ENCODE measurements around the gene PLA2G3. TPM values are rescaled to one million over a fixed set of nuclear protein-coding genes. Genes with fewer than 3 reads are reported as not detected.
A peak's percentile ranks its signal among the peaks of the same experiment; 100 is the strongest.

The PLA2G3 gene
- total RNA-seq, 1 experiment from 2014 or later: 21.5 TPM

DNA sequence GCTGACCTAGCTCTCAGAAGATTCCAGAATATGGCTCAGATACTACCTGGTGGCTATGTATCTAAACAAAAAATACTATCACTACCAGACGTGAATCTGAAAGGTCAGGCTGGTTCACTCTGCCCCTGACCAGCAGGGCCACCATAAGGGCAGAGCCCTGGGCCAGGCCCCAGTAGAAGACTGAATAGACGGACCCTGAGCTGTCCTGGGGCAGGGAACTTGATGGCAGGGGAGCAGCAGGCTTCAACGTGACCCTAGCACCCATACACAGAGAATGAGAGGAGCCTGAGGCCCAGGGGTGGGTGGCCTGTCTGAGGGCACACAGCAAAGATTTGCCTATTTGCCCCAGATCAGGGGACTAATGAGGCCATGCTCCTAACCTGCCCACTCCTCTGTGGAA is 13.0 kb upstream of the PLA2G3 start:
- no peak overlapping the region for H3K27ac ChIP-seq (ENCODE audit: low read depth, low read length, poor library complexity, severe bottlenecking)
- ChIA-PET CTCF (interaction anchor here (0.7 kb wide), 1 partner anchor 160 kb away, joined by 4 read pairs; no protein-coding TSS in a partner anchor), POLR2A (ENCODE audit: low non-redundant PET) (interaction anchor here (0.6 kb wide), 1 partner anchor 757 kb away, joined by 9 read pairs; the partner anchor contains the start of gene SEC14L2)
- no peak overlapping the region for H3K4me3 ChIP-seq (ENCODE audit: low read depth, low read length, poor library complexity, severe bottlenecking)
- no peaks in the 10 kb centered on the region for H3K36me3 ChIP-seq (ENCODE audit: insufficient read depth, low read length, poor library complexity, severe bottlenecking)
- TF ChIP-seq EZH2 (IDR thresholded peaks at IDR 0.05; ENCODE audit: borderline replicate concordance, low read depth, low read length, poor library complexity, severe bottlenecking): no peak
- TF ChIP-seq, protein P1, sequence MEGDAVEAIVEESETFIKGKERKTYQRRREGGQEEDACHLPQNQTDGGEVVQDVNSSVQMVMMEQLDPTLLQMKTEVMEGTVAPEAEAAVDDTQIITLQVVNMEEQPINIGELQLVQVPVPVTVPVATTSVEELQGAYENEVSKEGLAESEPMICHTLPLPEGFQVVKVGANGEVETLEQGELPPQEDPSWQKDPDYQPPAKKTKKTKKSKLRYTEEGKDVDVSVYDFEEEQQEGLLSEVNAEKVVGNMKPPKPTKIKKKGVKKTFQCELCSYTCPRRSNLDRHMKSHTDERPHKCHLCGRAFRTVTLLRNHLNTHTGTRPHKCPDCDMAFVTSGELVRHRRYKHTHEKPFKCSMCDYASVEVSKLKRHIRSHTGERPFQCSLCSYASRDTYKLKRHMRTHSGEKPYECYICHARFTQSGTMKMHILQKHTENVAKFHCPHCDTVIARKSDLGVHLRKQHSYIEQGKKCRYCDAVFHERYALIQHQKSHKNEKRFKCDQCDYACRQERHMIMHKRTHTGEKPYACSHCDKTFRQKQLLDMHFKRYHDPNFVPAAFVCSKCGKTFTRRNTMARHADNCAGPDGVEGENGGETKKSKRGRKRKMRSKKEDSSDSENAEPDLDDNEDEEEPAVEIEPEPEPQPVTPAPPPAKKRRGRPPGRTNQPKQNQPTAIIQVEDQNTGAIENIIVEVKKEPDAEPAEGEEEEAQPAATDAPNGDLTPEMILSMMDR (conservative IDR thresholded peaks at IDR 0.05; ENCODE audit: low read depth, low read length): no peak
- intact Hi-C loops (cut with micrococcal nuclease; ENCODE audit: unreplicated experiment): no loop called here
- H3K4me1 ChIP-seq (ENCODE audit: insufficient read depth, low read length, poor library complexity, severe bottlenecking): no peaks in the 10 kb centered on the region
- no peaks in the 10 kb centered on the region for H3K9me3 ChIP-seq (ENCODE audit: low read depth, low read length, poor library complexity, severe bottlenecking)
- BruUV-seq (replicated peaks): no TSS peak
- H3K27me3 ChIP-seq (replicated peaks; ENCODE audit: insufficient read depth, low read depth, low read length, poor library complexity): no peaks in the 10 kb centered on the region
- DNase-seq (ENCODE audit: low spot score): no peak

DNA sequence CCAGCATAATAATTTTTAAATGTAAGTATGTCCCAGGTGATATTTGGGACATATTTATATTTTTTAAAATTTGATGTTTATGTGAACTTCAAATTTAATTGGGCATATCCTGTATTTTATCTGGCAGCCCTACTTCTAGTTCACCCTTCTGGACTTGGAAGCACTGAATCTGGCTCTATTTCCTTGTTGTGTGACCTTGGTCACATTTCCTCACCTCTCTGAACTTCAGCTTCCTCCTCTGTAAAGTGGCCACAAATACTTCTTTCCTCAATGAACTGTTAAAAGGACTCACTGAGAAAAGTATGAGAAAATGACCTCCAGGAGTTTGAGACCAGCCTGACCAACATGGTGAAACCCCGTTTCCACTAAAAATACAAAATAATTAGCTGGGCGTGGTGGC is 11.6 kb upstream of the PLA2G3 start:
- no peak for DNase-seq (ENCODE audit: low spot score)
- no peaks in the 10 kb centered on the region for H3K36me3 ChIP-seq (ENCODE audit: insufficient read depth, low read length, poor library complexity, severe bottlenecking)
- intact Hi-C loops (cut with micrococcal nuclease; ENCODE audit: unreplicated experiment): no loop called here
- no peak overlapping the region for H3K4me3 ChIP-seq (ENCODE audit: low read depth, low read length, poor library complexity, severe bottlenecking)
- no peaks in the 10 kb centered on the region for H3K27me3 ChIP-seq (replicated peaks; ENCODE audit: insufficient read depth, low read depth, low read length, poor library complexity)
- no TSS peak for BruUV-seq (replicated peaks)
- ChIA-PET CTCF (no interaction called here), POLR2A (ENCODE audit: low non-redundant PET) (no interaction called here)
- H3K27ac ChIP-seq (ENCODE audit: low read depth, low read length, poor library complexity, severe bottlenecking): no peak overlapping the region
- no peaks in the 10 kb centered on the region for H3K4me1 ChIP-seq (ENCODE audit: insufficient read depth, low read length, poor library complexity, severe bottlenecking)
- H3K9me3 ChIP-seq (ENCODE audit: low read depth, low read length, poor library complexity, severe bottlenecking): no peaks in the 10 kb centered on the region
- TF ChIP-seq EZH2 (IDR thresholded peaks at IDR 0.05; ENCODE audit: borderline replicate concordance, low read depth, low read length, poor library complexity, severe bottlenecking): no peak
- TF ChIP-seq, protein P1 (conservative IDR thresholded peaks at IDR 0.05; ENCODE audit: low read depth, low read length): no peak

DNA sequence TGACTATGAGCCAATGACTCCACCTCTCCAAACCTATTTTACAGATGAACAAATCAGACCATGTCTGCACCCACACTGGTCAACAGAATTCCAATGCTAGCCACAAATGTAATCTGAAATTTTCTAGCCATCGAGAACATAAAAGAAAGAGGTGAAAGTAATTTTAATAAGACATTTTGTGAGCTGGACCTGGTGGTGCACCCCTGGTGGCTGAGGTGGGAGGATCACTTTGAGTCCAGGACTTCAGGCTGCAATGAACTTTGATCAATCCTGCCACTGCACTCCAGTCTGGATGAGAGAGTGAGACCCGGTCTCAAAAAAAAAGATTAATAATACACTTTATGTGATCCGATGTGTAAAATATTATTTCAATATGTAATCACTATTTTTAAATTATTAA is 10.3 kb upstream of the PLA2G3 start:
- BruUV-seq (replicated peaks): no TSS peak
- Histone ChIP-seq H3K4me1 (ENCODE audit: insufficient read depth, low read length, poor library complexity, severe bottlenecking) (no peaks in the 10 kb centered on the region), H3K9me3 (ENCODE audit: low read depth, low read length, poor library complexity, severe bottlenecking) (no peaks in the 10 kb centered on the region), H3K27ac (ENCODE audit: low read depth, low read length, poor library complexity, severe bottlenecking) (no peak overlapping the region), H3K4me3 (ENCODE audit: low read depth, low read length, poor library complexity, severe bottlenecking) (no peak overlapping the region), H3K36me3 (ENCODE audit: insufficient read depth, low read length, poor library complexity, severe bottlenecking) (no peaks in the 10 kb centered on the region), H3K27me3 (replicated peaks; ENCODE audit: insufficient read depth, low read depth, low read length, poor library complexity) (no peaks in the 10 kb centered on the region)
- no peak for DNase-seq (ENCODE audit: low spot score)
- intact Hi-C loops (cut with micrococcal nuclease; ENCODE audit: unreplicated experiment): no loop called here
- CTCF ChIA-PET: no interaction called here
- TF ChIP-seq, protein P1 (conservative IDR thresholded peaks at IDR 0.05; ENCODE audit: low read depth, low read length): peak; percentile 27; the same call in 1 of the 2 replicates
- TF ChIP-seq EZH2 (IDR thresholded peaks at IDR 0.05; ENCODE audit: borderline replicate concordance, low read depth, low read length, poor library complexity, severe bottlenecking): no peak
- POLR2A ChIA-PET (ENCODE audit: low non-redundant PET): no interaction called here
